GM06990 (cell line): Measurements from ENCODE around the gene ACTR6.

Experiments used
- DNase-seq: peaks from one replicate; pipeline ENCODE4 v3.0.0-alpha.2; 2011; ENCODE audit not compliant: insufficient read length; ENCODE audit errors: extremely low read depth
- H3K27me3 ChIP-seq: replicated peaks from 2 replicates; pipeline ENCODE4 v1.6.0; 2011; ENCODE audit warnings: low read length; ENCODE audit not compliant: control insufficient read depth, insufficient read depth
- H3K36me3 ChIP-seq: 2 replicates; pipeline ENCODE4 v1.5.1; 2011; ENCODE audit warnings: low read length; ENCODE audit not compliant: control insufficient read depth, insufficient read depth
- H3K4me3 ChIP-seq: replicated peaks from 2 replicates; pipeline ENCODE4 v1.5.1; 2011; ENCODE audit warnings: low read depth, mild to moderate bottlenecking, control low read depth, low read length
- TF ChIP-seq, protein P1 (sequence below): IDR thresholded peaks from 2 replicates; pipeline ENCODE4 v1.5.1; 2011; ENCODE audit warnings: low read length, control low read depth, mild to moderate bottlenecking, inconsistent platforms; ENCODE audit not compliant: insufficient read depth, poor library complexity, severe bottlenecking

ACTR6 gene

DNA sequence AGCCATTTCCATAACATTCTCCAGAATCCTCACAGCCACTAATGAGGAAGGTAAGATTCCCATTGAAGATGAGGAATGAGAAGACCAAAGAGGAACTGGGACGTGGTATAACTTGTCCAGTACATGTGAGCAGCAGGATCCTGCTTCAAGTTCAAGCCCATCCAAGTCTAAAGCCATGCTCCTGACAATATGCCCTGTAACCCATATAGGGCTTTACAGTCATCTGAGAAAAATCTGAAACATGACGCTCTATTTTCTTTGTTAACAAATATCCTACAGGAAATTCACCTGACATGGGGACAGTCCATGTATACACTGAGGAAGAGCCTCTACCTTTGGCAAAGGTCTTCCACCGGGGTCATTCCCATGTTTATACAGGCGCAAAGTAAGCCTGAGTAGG lies 3.1 kb upstream of the ACTR6 start:
- no peak for DNase-seq
- TF ChIP-seq, protein P1, sequence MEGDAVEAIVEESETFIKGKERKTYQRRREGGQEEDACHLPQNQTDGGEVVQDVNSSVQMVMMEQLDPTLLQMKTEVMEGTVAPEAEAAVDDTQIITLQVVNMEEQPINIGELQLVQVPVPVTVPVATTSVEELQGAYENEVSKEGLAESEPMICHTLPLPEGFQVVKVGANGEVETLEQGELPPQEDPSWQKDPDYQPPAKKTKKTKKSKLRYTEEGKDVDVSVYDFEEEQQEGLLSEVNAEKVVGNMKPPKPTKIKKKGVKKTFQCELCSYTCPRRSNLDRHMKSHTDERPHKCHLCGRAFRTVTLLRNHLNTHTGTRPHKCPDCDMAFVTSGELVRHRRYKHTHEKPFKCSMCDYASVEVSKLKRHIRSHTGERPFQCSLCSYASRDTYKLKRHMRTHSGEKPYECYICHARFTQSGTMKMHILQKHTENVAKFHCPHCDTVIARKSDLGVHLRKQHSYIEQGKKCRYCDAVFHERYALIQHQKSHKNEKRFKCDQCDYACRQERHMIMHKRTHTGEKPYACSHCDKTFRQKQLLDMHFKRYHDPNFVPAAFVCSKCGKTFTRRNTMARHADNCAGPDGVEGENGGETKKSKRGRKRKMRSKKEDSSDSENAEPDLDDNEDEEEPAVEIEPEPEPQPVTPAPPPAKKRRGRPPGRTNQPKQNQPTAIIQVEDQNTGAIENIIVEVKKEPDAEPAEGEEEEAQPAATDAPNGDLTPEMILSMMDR: no peak
- Histone ChIP-seq H3K36me3 (no peaks in the 10 kb centered on the region; the same call in 1 of the 2 replicates), H3K4me3 (no peak overlapping the region), H3K27me3 (no peaks in the 10 kb centered on the region)

DNA sequence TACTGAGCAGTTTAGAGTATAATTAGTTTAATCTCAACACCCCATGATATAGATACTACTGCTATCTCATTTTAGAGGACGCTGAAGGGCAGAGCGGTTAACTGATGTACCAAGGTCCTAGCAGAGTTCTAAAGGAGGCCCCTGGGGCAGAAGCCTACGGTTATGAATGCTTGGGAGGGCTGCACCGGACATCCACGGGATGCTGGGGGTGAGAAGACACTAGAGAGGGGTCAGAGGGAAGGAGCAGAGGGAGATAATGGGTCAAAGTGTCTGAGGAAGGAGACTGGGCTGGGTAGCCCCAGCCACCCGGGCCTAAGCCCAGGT lies 1.6 kb upstream of the ACTR6 start:
- Histone ChIP-seq H3K36me3 (no peaks in the 10 kb centered on the region; the same call in 1 of the 2 replicates), H3K4me3 (peak overlapping the region; percentile 96), H3K27me3 (no peaks in the 10 kb centered on the region)
- TF ChIP-seq, protein P1: no peak
- DNase-seq: no peak

DNA sequence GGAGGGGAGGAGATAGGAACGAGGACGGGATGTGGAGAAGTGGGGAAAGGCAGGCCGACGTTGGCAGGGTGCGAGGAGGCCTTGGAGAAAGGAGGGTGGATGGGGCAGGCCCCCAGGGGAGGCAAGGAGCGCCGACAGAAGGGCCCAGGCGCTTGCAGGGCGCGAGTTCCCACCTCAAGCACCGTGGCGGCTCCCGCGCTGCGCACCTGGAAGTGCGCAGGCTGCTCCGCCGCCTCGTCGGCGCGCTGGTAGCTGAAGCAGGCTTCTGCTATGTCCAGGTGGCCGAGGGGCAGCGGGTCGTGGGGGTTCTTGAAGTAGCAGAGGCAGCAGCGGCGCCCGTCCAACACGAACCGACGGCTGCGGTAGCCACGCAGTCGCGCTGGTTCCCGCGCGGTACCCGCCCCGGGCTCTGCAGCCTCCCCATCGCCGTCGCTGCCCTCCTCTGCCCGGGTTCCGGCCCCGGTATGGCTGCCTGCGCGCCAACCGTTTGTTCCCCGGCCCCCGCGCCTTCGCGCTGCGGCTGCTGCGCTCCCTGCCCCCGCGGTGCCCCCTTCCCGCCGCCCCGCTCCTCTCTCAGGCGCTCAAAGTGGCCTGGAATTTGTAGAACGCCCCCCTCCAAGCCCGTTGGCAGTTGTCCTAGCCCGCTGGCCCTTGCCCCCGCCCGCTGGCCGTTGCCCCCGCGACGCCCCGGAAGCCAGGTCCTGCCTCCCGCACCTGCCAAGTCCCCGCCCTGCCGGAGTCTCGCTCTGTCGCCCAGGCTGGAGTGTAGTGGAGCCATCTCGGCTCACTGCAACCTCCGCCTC lies 1.1 kb upstream of the ACTR6 start:
- TF ChIP-seq, protein P1: no peak
- no peaks in the 10 kb centered on the region; the same call in 1 of the 2 replicates for H3K36me3 ChIP-seq
- peak; percentile 84 for DNase-seq
- no peaks in the 10 kb centered on the region for H3K27me3 ChIP-seq
- peak overlapping the region; percentile 96 for H3K4me3 ChIP-seq

DNA sequence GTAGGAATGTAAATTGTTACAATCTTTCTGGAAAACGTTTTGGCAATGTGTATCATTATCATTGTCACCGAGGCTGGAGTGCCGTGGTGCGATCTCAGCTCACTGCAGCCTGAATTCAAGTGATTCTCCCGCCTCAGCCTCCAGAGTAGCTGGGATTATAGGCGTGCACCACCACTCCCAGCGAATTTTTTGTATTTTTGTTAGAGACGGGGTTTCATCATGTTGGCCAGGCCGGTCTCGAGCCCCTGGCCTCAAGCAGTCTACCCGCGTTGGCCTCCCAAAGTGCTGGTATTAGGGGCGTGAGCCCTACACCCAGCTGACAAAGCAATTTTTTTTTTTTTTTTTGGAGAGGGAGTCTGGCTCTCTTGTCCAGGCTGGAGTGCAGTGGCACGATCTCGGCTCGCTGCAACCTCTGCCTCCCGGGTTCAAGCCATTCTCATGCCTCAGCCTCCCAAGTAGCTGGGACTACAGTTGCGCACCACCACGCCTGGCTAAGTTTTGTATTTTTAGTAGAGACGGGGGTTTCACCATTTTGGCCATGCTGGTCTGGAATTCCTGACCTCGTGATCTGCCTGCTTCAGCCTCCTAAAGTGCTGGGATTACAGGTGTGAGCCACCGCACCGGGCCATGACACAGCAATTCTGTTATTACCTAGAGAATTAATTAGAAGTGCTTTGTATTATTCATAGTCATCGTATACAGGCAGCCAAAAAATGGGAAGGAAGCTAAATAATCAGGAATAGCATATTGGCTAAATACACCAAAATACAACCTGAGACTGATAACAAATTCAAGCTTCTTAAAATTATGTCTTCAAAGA lies 1.2 kb downstream of the ACTR6 start:
- DNase-seq: no peak
- peak overlapping the region; percentile 96 for H3K4me3 ChIP-seq
- no peaks in the 10 kb centered on the region for H3K27me3 ChIP-seq
- no peaks in the 10 kb centered on the region for H3K36me3 ChIP-seq
- TF ChIP-seq, protein P1: no peak

DNA sequence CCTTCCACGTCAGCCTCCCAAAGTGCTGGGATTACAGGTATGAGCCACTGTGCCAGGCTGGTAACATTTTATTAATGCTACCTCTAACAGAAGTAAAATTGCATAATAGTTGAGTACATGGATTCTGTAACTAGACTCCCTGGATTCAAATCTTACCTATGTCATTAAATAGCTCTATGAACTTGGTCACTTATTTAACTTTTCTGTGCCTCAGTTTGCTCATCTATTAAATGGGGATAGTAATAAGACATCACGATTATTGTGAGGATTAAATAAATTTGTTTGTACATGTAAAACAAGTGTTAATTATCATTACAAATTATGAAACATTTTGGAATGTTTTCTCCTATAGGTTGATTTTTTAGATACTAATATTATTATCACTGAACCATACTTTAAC lies 6.7 kb downstream of the ACTR6 start:
- no peak for DNase-seq
- Histone ChIP-seq H3K36me3 (peaks cover 8% of the 10 kb centered on the region), H3K4me3 (no peak overlapping the region), H3K27me3 (no peaks in the 10 kb centered on the region)
- TF ChIP-seq, protein P1: no peak
